Progenitor cell of endocrine pancreas (in vitro differentiated cells): ENCODE measurements around the gene LRWD1. TPM values are rescaled to one million over a fixed set of nuclear protein-coding genes. Genes with fewer than 3 reads are reported as not detected.
"Not testable (repeated sequence)": the region's sequence is repeated elsewhere in the genome, so short reads cannot be mapped to it uniquely, and the experiment has no call there.

Experiments used
- DNase-seq: peaks from one replicate; pipeline ENCODE4 v3.0.0; 2021; ENCODE audit warnings: low spot score; ENCODE audit not compliant: unreplicated experiment
- H3K27ac Mint-ChIP-seq: 2 replicates; pipeline ENCODE4 v1.8.0; 2021; ENCODE audit warnings: mild to moderate bottlenecking, moderate library complexity, mixed read lengths
- H3K27me3 Mint-ChIP-seq: 2 replicates; pipeline ENCODE4 v1.8.0; 2021; ENCODE audit warnings: mixed read lengths
- H3K36me3 Mint-ChIP-seq: 2 replicates; pipeline ENCODE4 v1.8.0; 2022; ENCODE audit warnings: mixed read lengths; ENCODE audit not compliant: insufficient read depth
- H3K4me1 Mint-ChIP-seq: 2 replicates; pipeline ENCODE4 v1.8.0; 2021; ENCODE audit warnings: low read depth, mixed read lengths
- H3K4me3 Mint-ChIP-seq: 2 replicates; pipeline ENCODE4 v1.8.0; 2021; ENCODE audit warnings: low read depth, mild to moderate bottlenecking, moderate library complexity, mixed read lengths
- H3K9me3 Mint-ChIP-seq: 2 replicates; pipeline ENCODE4 v1.8.0; 2021; ENCODE audit warnings: low read depth, mixed read lengths
- CTCF ChIP-seq: fragments of 200-600 bp; sonication (generic); IDR thresholded peaks from one replicate; pipeline ENCODE4 v1.5.0; 2021; ENCODE audit warnings: antibody characterized with exemption, mild to moderate bottlenecking; ENCODE audit not compliant: unreplicated experiment
- total RNA-seq: library from RNA; stranded (reverse); gene quantifications from 2 replicates; pipeline ENCODE4 v1.2.1, GENCODE V29; 2021

Gene LRWD1
- total RNA-seq, 1 donor from 2014 or later, result 27.7 TPM

GRCh38 chr7:102471791-102472125 is 7.0 kb downstream of the LRWD1 start:
- TF ChIP-seq CTCF, result no peak
- Mint-ChIP-seq H3K9me3 (no peaks in the 10 kb centered on the region), H3K27me3 (no peaks in the 10 kb centered on the region), H3K4me1 (no peaks in the 10 kb centered on the region), H3K4me3 (no peak overlapping the region), H3K36me3 (peaks cover 3% of the 10 kb centered on the region), H3K27ac (peak overlapping the region; percentile 13)
- no peak for DNase-seq

GRCh38 chr7:102472126-102473041 is 7.6 kb downstream of the LRWD1 start:
- DNase-seq, result no peak
- H3K4me3 Mint-ChIP-seq, result no peak overlapping the region
- H3K9me3 Mint-ChIP-seq, result no peaks in the 10 kb centered on the region
- TF ChIP-seq CTCF, result no peak
- peaks cover 3% of the 10 kb centered on the region for H3K36me3 Mint-ChIP-seq
- H3K27ac Mint-ChIP-seq, result peak overlapping the region; percentile 13
- H3K27me3 Mint-ChIP-seq, result no peaks in the 10 kb centered on the region
- no peaks in the 10 kb centered on the region for H3K4me1 Mint-ChIP-seq

- no peak for TF ChIP-seq CTCF
- Mint-ChIP-seq H3K36me3 (peaks cover 3% of the 10 kb centered on the region), H3K4me1 (no peaks in the 10 kb centered on the region), H3K27ac (no peak overlapping the region), H3K9me3 (no peaks in the 10 kb centered on the region), H3K27me3 (no peaks in the 10 kb centered on the region), H3K4me3 (no peak overlapping the region)
- no peak for DNase-seq
Observed at GRCh38 chr7:102473271-102473991, 8.6 kb downstream of the LRWD1 start.

GRCh38 chr7:102474116-102474515 is 9.3 kb downstream of the LRWD1 start:
- H3K9me3 Mint-ChIP-seq, H3K4me3 Mint-ChIP-seq, DNase-seq, H3K27ac Mint-ChIP-seq, H3K27me3 Mint-ChIP-seq, H3K36me3 Mint-ChIP-seq, H3K4me1 Mint-ChIP-seq: not testable (repeated sequence)

- H3K36me3 Mint-ChIP-seq, H3K4me1 Mint-ChIP-seq, H3K9me3 Mint-ChIP-seq, DNase-seq, H3K27me3 Mint-ChIP-seq, H3K27ac Mint-ChIP-seq, H3K4me3 Mint-ChIP-seq: not testable (repeated sequence)
Observed at GRCh38 chr7:102474736-102475435, 10.1 kb downstream of the LRWD1 start.
